Activated CD4-positive, alpha-beta T cell treated with anti-CD3 and anti-CD28 coated beads, Interleukin-2, amount 10 ng/mL, durations not matched to agents 24 days and 14 days (primary cell): Measurements from ENCODE around the gene CDK5. TPM values are rescaled to one million over a fixed set of nuclear protein-coding genes. Genes with fewer than 3 reads are reported as not detected.

Experiments
- DNase-seq: peaks from one replicate; pipeline ENCODE4 v3.0.0; 2022
- H3K27ac Mint-ChIP-seq: one replicate; pipeline ENCODE4 v1.8.0; 2022; ENCODE audit warnings: mild to moderate bottlenecking, mixed read lengths
- H3K27me3 Mint-ChIP-seq: one replicate; pipeline ENCODE4 v1.8.0; 2022; ENCODE audit warnings: mixed read lengths
- H3K36me3 Mint-ChIP-seq: one replicate; pipeline ENCODE4 v1.8.0; 2022; ENCODE audit warnings: low read depth, mild to moderate bottlenecking, mixed read lengths
- H3K4me1 Mint-ChIP-seq: one replicate; pipeline ENCODE4 v1.8.0; 2021; ENCODE audit warnings: mixed read lengths
- H3K4me3 Mint-ChIP-seq: one replicate; pipeline ENCODE4 v1.8.0; 2022; ENCODE audit warnings: mild to moderate bottlenecking, moderate library complexity, mixed read lengths
- H3K9me3 Mint-ChIP-seq: one replicate; pipeline ENCODE4 v1.8.0; 2021; ENCODE audit warnings: mixed read lengths
- intact Hi-C: fragments of 100-400 bp; cut with micrococcal nuclease; formaldehyde crosslinking; loops from one replicate; pipeline ENCODE4 v1.15.1; 2023
- total RNA-seq: library from RNA; stranded (reverse); gene quantifications from 2 replicates; pipeline ENCODE4 v1.2.3, GENCODE V29; 2022

Gene CDK5
- total RNA-seq, 1 donor from 2014 or later: 26.8 TPM

- intact Hi-C loops: no loop called here
- no peaks in the 10 kb centered on the region for H3K9me3 Mint-ChIP-seq
- DNase-seq: no peak
- H3K4me3 Mint-ChIP-seq: no peak overlapping the region
- H3K27me3 Mint-ChIP-seq: peaks cover 5% of the 10 kb centered on the region
- H3K4me1 Mint-ChIP-seq: peaks cover 13% of the 10 kb centered on the region
- peaks cover 3% of the 10 kb centered on the region for H3K36me3 Mint-ChIP-seq
- no peak overlapping the region for H3K27ac Mint-ChIP-seq
These were observed 33.3 kb upstream of the CDK5 start for GRCh38 chr7:151091003-151091402.

GRCh38 chr7:151089893-151090730 is 32.4 kb upstream of the CDK5 start:
- no peak for DNase-seq
- intact Hi-C loops: loop anchor here (2.0 to 10.0 kb wide), 4 partner anchors 21 to 1465 kb away; partner anchors contain the start of gene ZNF775
- H3K9me3 Mint-ChIP-seq: no peaks in the 10 kb centered on the region
- H3K4me3 Mint-ChIP-seq: no peak overlapping the region
- H3K27ac Mint-ChIP-seq: no peak overlapping the region
- peaks cover 5% of the 10 kb centered on the region for H3K36me3 Mint-ChIP-seq
- peaks cover 13% of the 10 kb centered on the region for H3K27me3 Mint-ChIP-seq
- H3K4me1 Mint-ChIP-seq: peaks cover 20% of the 10 kb centered on the region

- intact Hi-C loops: loop anchor here (2.0 to 10.0 kb wide), 4 partner anchors 22 to 1464 kb away; partner anchors contain the start of gene ZNF775
- H3K4me3 Mint-ChIP-seq: peak overlapping the region; percentile 74
- H3K36me3 Mint-ChIP-seq: peaks cover 5% of the 10 kb centered on the region
- H3K4me1 Mint-ChIP-seq: peaks cover 23% of the 10 kb centered on the region
- no peaks in the 10 kb centered on the region for H3K9me3 Mint-ChIP-seq
- DNase-seq: no peak
- peak overlapping the region; percentile 74 for H3K27ac Mint-ChIP-seq
- peaks cover 18% of the 10 kb centered on the region for H3K27me3 Mint-ChIP-seq
These were observed 31.4 kb upstream of the CDK5 start for GRCh38 chr7:151088856-151089699.

- peak overlapping the region; percentile 74 for H3K4me3 Mint-ChIP-seq
- intact Hi-C loops: loop anchor here (2.0 to 10.0 kb wide), 4 partner anchors 23 to 1463 kb away; partner anchors contain the start of gene ZNF775
- no peak overlapping the region for H3K27ac Mint-ChIP-seq
- H3K27me3 Mint-ChIP-seq: peaks cover 18% of the 10 kb centered on the region
- H3K36me3 Mint-ChIP-seq: peaks cover 5% of the 10 kb centered on the region
- DNase-seq: no peak
- H3K4me1 Mint-ChIP-seq: peaks cover 25% of the 10 kb centered on the region
- no peaks in the 10 kb centered on the region for H3K9me3 Mint-ChIP-seq
These were observed 30.5 kb upstream of the CDK5 start for GRCh38 chr7:151088019-151088855.

- peak; percentile 82 for DNase-seq
- H3K4me3 Mint-ChIP-seq: peak overlapping the region; percentile 87
- intact Hi-C loops: loop anchor here (2.0 to 10.0 kb wide), 4 partner anchors 23 to 1463 kb away; partner anchors contain the start of gene ZNF775
- H3K9me3 Mint-ChIP-seq: no peaks in the 10 kb centered on the region
- peaks cover 29% of the 10 kb centered on the region for H3K4me1 Mint-ChIP-seq
- peak overlapping the region; percentile 63 for H3K27ac Mint-ChIP-seq
- peaks cover 9% of the 10 kb centered on the region for H3K36me3 Mint-ChIP-seq
- peaks cover 18% of the 10 kb centered on the region for H3K27me3 Mint-ChIP-seq
These were observed 29.7 kb upstream of the CDK5 start for GRCh38 chr7:151087245-151088018.

- peak overlapping the region; percentile 87 for H3K4me3 Mint-ChIP-seq
- H3K4me1 Mint-ChIP-seq: peaks cover 32% of the 10 kb centered on the region
- H3K36me3 Mint-ChIP-seq: peaks cover 11% of the 10 kb centered on the region
- intact Hi-C loops: loop anchor here (10.0 kb wide), 3 partner anchors 712 to 1462 kb away; partner anchors contain the start of gene ZNF775
- peaks cover 18% of the 10 kb centered on the region for H3K27me3 Mint-ChIP-seq
- DNase-seq: no peak
- H3K27ac Mint-ChIP-seq: peak overlapping the region; percentile 88
- no peaks in the 10 kb centered on the region for H3K9me3 Mint-ChIP-seq
These were observed 29.1 kb upstream of the CDK5 start for GRCh38 chr7:151086802-151087244.

- Mint-ChIP-seq H3K36me3 (peaks cover 11% of the 10 kb centered on the region), H3K27me3 (peaks cover 18% of the 10 kb centered on the region), H3K9me3 (no peaks in the 10 kb centered on the region), H3K4me3 (peak within 1 kb of the TSS; percentile 90), H3K4me1 (peaks cover 32% of the 10 kb centered on the region), H3K27ac (peak within 1 kb of the TSS; percentile 91)
- intact Hi-C loops: loop anchor here (10.0 kb wide), 3 partner anchors 711 to 1461 kb away; partner anchors contain the start of gene ZNF775
- peak; percentile 88 for DNase-seq
These were observed 28.3 kb upstream of the CDK5 start, which contains the start of gene AGAP3 for GRCh38 chr7:151085691-151086620. TSS of gene AGAP3 (plus strand) at chr7:151086475. CDS start at chr7:151086742, 267 bp downstream.

- intact Hi-C loops: loop anchor here (10.0 kb wide), 3 partner anchors 711 to 1461 kb away; partner anchors contain the start of gene ZNF775
- peak overlapping the region; percentile 91 for H3K27ac Mint-ChIP-seq
- H3K27me3 Mint-ChIP-seq: peaks cover 18% of the 10 kb centered on the region
- DNase-seq: no peak
- peaks cover 13% of the 10 kb centered on the region for H3K36me3 Mint-ChIP-seq
- H3K9me3 Mint-ChIP-seq: no peaks in the 10 kb centered on the region
- peaks cover 32% of the 10 kb centered on the region for H3K4me1 Mint-ChIP-seq
- peak overlapping the region; percentile 90 for H3K4me3 Mint-ChIP-seq
These were observed 27.6 kb upstream of the CDK5 start for GRCh38 chr7:151085329-151085690.

- H3K4me1 Mint-ChIP-seq: peaks cover 34% of the 10 kb centered on the region
- peaks cover 15% of the 10 kb centered on the region for H3K27me3 Mint-ChIP-seq
- H3K36me3 Mint-ChIP-seq: peaks cover 15% of the 10 kb centered on the region
- DNase-seq: no peak
- peak overlapping the region; percentile 95 for H3K4me3 Mint-ChIP-seq
- no peaks in the 10 kb centered on the region for H3K9me3 Mint-ChIP-seq
- intact Hi-C loops: loop anchor here (1.0 to 10.0 kb wide), 6 partner anchors 55 to 1459 kb away; partner anchors contain the start of genes ABCB8, ABCF2 and ZNF775
- H3K27ac Mint-ChIP-seq: peak overlapping the region; percentile 76
These were observed 26.1 kb upstream of the CDK5 start for GRCh38 chr7:151083824-151084160.

GRCh38 chr7:151083071-151083823 is 25.6 kb upstream of the CDK5 start, which contains the start of gene TMUB1:
TSS of gene TMUB1 (minus strand) at chr7:151083493. CDS start at chr7:151082563, 930 bp downstream.
- intact Hi-C loops: loop anchor here (1.0 to 10.0 kb wide), 6 partner anchors 55 to 1458 kb away; partner anchors contain the start of genes ABCB8, ABCF2 and ZNF775
- H3K36me3 Mint-ChIP-seq: peaks cover 16% of the 10 kb centered on the region
- peaks cover 33% of the 10 kb centered on the region for H3K4me1 Mint-ChIP-seq
- H3K27me3 Mint-ChIP-seq: peaks cover 14% of the 10 kb centered on the region
- no peaks in the 10 kb centered on the region for H3K9me3 Mint-ChIP-seq
- DNase-seq: peak; percentile 96
- H3K4me3 Mint-ChIP-seq: peak within 1 kb of the TSS; percentile 95
- peak within 1 kb of the TSS; percentile 90 for H3K27ac Mint-ChIP-seq
